Superior temporal gyrus (tissue), 1 donor: Measurements from ENCODE around the gene C1S.
"Not testable (repeated sequence)": the region's sequence is repeated elsewhere in the genome, so short reads cannot be mapped to it uniquely, and the experiment has no call there.

ENCODE experiments used
- DNase-seq: peaks from one replicate; pipeline ENCODE4 v3.0.0-alpha.2; 2016; ENCODE audit errors: extremely low spot score

The C1S gene

DNA sequence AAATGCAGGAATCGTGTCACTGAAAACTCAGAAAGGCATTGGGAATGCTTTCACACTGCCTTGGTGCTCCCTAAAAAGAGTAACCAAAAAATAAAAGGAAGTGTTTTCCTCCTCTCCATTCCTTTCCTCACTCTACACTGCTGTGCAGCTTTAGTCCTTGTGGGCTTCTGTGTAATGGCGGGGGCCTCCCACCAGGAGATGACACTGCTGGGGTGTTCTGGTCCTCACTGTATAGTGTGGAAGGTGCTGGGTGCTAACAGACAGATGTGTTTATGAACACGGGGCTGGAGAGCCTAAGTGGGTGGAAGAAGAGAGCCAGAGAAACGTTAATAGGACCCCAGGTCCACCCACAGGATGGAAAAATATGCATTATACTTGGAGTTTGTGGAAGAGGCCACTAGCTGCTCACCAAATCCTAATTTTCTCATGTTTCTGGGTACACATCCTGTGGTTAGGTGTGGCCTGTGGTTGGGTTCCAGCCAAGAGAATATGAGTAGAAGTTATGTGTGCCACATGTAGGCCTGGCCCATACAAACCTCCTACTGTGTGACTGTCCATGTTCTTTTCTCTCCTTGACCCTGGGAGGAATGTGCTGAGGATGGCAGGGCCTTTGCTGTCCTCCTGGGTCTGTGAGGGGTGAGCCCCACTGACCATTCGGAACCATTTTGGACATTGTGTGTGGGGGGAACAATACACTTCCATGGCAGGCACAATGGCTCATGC is 14.0 kb upstream of the C1S start:
- DNase-seq, result no peak

DNA sequence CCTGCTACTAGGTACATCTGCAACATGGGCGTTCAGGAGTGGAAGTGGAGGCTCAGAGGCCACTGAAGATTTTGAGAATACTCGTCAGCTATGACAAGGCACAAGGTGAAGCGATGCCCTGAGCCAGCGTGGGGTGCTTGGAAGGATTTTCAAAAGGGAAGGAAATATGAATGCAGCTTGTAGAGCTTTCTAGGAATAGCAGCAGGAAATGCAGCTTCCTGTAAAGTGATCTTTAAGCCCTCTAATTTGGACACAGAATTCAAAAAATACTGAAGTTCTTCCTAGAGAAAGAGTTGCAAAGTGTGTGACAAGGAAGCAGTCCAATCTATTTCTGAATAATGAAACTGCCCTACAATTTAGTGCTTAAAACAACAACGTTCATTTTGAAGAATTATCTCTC is 13.2 kb upstream of the C1S start:
- DNase-seq, result no peak

DNA sequence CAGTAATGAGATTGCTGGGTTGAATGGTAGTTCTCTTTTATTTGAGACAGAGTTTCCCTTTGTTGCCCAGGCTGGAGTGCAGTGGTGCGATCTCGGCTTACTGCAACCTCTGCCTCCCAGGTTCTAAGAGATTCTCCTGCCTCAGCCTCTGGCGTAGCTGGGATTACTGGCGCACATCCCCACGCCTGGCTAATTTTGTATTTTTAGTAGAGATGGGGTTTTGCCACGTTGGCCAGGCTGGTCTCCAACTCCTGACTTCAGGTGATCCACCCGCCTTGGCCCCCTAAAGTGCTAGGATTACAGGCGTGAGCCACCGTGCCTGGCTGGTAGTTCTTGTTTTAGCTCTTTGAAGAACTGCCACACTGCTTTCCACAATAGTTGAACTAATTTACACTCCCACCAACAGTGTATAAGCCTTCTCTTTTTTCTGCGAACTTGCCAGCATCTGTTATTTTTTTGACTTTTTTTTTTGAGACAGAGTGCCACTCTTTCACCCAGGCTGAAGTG is 11.0 kb upstream of the C1S start:
- not testable (repeated sequence) for DNase-seq

- not testable (repeated sequence) for DNase-seq
Observed at GRCh38 chr12:7049973-7050372, 10.5 kb upstream of the C1S start.

GRCh38 chr12:7054925-7055324 is 5.6 kb upstream of the C1S start:
- no peak for DNase-seq

- DNase-seq, result not testable (repeated sequence)
Observed at GRCh38 chr12:7055736-7056135, 4.8 kb upstream of the C1S start.

DNA sequence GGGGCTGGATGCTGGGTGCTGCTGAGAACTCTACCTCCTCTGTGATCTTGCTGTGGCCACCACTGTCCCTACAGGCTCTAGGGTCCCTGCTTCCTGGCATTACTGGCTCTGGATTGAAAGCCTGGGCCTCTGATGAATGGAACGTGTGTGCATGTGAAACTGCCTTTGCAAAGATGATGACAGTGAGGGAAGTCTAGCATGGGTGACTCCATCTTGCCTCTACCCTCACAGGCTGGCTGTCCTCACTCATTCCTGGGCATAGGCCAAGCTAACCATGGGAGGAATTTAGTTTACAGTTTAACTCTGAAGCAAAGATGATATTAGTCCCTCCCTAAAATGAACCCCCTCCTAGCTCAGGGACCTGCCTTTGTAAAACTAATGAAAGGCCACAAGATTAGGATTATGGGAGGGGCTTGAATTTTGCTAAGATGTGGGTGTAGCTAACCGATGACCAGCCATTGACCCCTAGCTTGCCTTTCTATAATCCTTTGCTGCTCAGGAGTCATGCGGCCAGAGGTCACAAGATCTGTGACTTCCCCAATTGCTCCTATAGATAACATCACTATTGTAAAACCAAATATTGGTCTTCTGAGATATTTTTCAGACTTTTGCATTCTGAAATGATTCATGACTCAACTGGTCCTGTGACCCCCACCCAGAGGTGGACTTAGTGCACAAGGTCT is 2.2 kb upstream of the C1S start:
- no peak for DNase-seq

DNA sequence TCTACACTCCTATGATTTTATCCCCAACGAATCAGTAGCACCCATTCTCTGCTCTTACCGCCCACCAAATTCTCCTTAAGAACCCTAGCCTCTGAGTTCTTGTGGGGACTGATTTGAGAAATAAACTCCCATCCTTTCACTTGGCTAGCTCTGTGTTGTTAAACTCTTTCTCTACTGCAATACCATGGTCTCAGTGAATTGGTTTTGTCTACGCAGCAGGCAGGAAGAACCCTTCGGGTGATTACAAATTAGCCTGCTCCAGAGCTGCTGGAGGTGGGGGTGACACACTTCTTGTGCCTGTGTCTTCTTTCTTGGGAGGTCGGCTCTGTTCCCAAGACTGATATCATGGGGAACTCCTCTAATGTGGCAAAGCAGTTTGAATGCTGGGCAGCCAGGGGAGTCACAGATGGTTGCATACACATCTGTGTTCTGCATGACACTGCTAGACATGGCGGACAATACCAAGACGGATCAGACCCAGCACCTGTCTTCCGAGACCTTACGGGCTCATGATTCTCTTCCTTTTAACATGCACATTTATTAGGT is 1.6 kb upstream of the C1S start:
- no peak for DNase-seq

GRCh38 chr12:7059780-7060179 is 738 bp upstream of the C1S start:
- DNase-seq, result no peak

GRCh38 chr12:7061138-7061537 is 620 bp downstream of the C1S start:
- no peak for DNase-seq

DNA sequence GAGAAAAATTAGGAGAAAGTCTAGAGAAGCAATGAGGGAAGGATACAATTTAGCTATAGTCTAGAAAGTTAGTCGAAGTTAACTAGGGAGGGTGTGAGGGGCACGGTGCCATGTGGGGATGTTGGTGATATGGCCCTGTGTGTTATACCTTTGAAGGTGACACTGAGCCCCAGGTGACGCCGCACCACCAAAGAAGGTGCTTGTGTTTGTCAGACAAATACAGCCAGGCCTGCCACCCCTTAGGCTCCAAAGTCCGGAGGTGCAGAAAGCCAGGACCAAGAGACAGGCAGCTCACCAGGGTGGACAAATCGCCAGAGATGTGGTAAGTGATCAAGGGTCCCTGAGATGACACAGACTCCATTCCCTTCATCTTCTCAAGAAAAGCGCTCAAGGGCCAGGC is 1.1 kb downstream of the C1S start:
- no peak for DNase-seq

DNA sequence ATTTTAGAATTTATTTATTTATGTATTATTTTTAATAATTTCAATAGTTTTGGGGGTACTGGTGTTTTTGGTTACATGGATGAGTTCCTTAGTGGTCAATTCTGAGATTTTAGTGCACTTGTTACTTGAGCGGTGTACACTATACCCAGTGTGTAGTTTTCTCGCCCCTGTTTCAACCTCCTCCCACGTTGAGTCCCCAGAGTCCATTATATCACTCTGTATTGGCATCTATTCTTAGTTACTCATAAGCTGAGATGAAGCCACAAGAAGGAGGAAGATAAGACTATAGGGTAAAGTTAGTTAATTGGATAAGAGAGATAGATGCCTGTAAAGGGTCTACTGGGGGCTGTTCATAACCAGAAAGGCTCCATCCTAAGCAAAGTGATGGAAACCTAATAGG is 4.0 kb downstream of the C1S start:
- DNase-seq, result no peak

DNA sequence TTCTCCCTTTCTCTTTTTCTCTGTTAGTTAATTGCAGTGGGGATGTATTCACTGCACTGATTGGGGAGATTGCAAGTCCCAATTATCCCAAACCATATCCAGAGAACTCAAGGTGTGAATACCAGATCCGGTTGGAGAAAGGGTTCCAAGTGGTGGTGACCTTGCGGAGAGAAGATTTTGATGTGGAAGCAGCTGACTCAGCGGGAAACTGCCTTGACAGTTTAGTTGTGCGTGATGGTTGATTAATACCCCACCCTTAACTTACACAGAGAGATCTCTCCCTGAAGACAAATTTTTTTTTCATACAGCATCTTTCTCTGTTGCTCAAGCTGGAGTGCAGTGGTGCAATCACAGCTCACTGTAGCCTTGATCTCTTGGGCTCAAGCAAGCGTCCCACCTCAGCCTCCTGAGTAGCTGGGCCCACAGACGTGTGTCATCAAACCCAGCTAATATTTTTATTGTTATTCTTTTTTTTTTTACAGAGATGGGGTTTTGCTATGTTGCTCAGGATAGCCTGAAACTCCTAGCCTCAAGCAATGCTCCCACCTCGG is 4.6 kb downstream of the C1S start:
- DNase-seq, result no peak

GRCh38 chr12:7066596-7066995 is 6.1 kb downstream of the C1S start:
- no peak for DNase-seq

GRCh38 chr12:7067096-7067495 is 6.6 kb downstream of the C1S start:
- no peak for DNase-seq

- peak; percentile 42 for DNase-seq
Observed at GRCh38 chr12:7068240-7068993, 7.9 kb downstream of the C1S start.

DNA sequence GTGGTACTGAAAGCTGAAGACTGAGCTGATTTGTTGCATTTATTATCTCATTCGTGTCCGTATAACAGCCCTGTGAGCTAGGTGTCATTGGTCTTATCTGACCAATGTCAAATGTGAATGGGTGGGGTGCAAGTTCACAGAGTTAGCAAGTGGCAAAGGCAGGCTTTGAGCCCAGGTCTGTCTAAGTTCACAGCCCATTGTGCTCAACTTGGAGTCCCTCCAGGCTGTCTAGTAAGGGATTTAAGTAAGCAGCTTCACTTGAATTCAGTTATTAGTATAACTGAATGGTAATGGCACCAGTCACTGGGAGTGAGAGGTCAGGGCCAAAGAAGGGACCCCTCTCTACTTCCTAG is 8.5 kb downstream of the C1S start:
- DNase-seq, result no peak

GRCh38 chr12:7069386-7069785 is 8.9 kb downstream of the C1S start:
- no peak for DNase-seq

DNA sequence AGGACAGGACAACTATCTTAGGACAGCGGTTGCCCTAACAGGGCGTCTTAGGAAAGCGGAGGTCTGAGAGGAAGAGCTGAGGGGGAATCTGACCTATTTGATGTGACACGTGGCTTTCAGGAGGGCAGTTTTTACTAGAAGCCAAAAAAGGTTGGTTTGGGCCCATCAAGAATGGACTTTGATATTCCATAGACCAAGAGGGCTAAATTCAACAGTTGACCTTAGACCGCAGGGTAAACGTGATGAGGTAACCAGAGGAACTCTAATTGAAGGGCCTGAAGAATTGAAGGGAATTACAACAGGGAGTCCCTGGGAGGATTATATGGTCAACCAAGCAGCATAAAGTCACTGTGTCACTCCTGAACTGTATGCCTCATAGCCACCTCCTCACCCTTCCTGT is 11.5 kb downstream of the C1S start:
- DNase-seq, result no peak

GRCh38 chr12:7072554-7072953 is 12.0 kb downstream of the C1S start:
- no peak for DNase-seq

DNA sequence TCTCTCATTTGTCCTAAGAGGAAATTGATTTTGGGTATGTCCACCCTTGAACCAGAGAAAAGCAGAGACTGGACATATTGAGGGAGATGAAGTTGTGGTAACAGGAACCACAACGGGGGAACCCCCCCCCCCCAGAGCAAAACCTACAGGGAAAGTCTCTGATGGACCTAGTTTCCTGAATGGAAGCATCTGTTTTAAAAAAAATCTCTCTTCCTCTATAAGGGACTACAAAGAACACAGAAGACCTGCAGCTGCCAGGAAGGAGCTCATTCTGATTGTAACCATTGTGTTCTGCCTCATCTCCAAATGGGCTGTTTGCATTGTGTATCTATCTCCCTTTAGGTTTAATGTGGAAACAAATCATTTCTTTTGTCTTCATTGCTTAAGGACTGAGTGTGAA is 13.4 kb downstream of the C1S start:
- DNase-seq, result no peak

DNA sequence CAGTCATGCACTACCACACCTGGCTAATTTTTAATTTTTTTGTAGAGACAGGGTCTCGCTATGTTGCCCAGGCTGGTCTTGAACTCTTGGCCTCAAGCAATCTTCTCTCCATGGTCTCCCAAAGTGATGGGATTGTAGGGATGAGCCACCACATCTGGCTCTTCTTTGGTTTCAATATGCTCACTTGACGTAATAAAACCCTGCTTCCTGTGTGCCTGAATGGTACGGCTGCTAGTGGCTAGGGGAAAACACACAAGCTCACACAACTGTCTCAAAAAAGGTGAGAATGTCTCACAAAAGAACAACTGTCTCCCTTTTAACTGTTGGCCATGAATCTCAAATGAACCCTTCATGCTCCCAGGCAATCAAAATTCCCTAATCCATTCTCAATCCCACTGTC is 15.0 kb downstream of the C1S start:
- DNase-seq, result no peak
